22Rv1 (cell line): Measurements from ENCODE around the gene SBF2.

Experiments used
- CTCF ChIP-seq: fragments of 450-650 bp; IDR thresholded peaks from 2 replicates; pipeline ENCODE4 v1.5.1; 2017; ENCODE audit warnings: mild to moderate bottlenecking
- ZFX ChIP-seq: fragments of 450-650 bp; IDR thresholded peaks from 2 replicates; pipeline ENCODE4 v1.6.1; 2017; ENCODE audit warnings: antibody characterized with exemption, borderline replicate concordance

- TF ChIP-seq CTCF (no peak), ZFX (no peak)
These were observed 30.1 kb downstream of the SBF2 start for GRCh38 chr11:10263929-10264328.
